ENCODE data around the gene TMEM174. TPM values are rescaled to one million over a fixed set of nuclear protein-coding genes. Genes with fewer than 3 reads are reported as not detected.

Gene TMEM174
- total RNA-seq, 2 experiments from 2014 or later, result 0.25 TPM; not detected in 1

GRCh38 chr5:73152411-73153388 is 20.3 kb upstream of the TMEM174 start:
- BruUV-seq (replicated peaks), result no TSS peak
- ChIA-PET POLR2A (interaction anchor here (0.7 to 1.7 kb wide), 6 partner anchors 9 to 31 kb away, joined by 3 to 9 read pairs (median 4); no protein-coding TSS in a partner anchor), CTCF (ENCODE audit: unreplicated experiment) (interaction anchor here (0.7 to 1.3 kb wide), 4 partner anchors 9 to 49 kb away, joined by 3 to 5 read pairs (median 4); no protein-coding TSS in a partner anchor)
- H3K4me3 ChIP-seq (ENCODE audit: low read depth, low read length, poor library complexity, severe bottlenecking), result no peak overlapping the region
- no peaks in the 10 kb centered on the region for H3K79me2 ChIP-seq (ENCODE audit: insufficient read depth, low read depth, low read length)
- H3K4me2 ChIP-seq (ENCODE audit: low read length), result peak overlapping the region; percentile 17; the same call in 1 of the 2 replicates
- H3K36me3 ChIP-seq (ENCODE audit: insufficient read depth, low read length), result no peaks in the 10 kb centered on the region
- H3K9me3 ChIP-seq (ENCODE audit: low read length), result no peaks in the 10 kb centered on the region
- intact Hi-C loops (cut with micrococcal nuclease; ENCODE audit: unreplicated experiment), result no loop called here
- H4K20me1 ChIP-seq (ENCODE audit: insufficient read depth, low read length), result no peaks in the 10 kb centered on the region
- no peaks in the 10 kb centered on the region for H3K9me2 ChIP-seq (ENCODE audit: insufficient read depth, low read length)
- no peak overlapping the region for H3K27ac ChIP-seq (ENCODE audit: low read depth, low read length, poor library complexity, severe bottlenecking)
- no peak for DNase-seq (ENCODE audit: low spot score)
- TF ChIP-seq EZH2phosphoT487 (IDR thresholded peaks at IDR 0.05; ENCODE audit: borderline replicate concordance, low read depth, low read length), result no peak
- peak; percentile 39 for TF ChIP-seq CTCF (conservative IDR thresholded peaks at IDR 0.05; ENCODE audit: low read length)
- 0 out of 2 replicates have a peak overlapping the region, but pooled peaks have one; percentile 8 for H2AFZ ChIP-seq (ENCODE audit: low read length)
- peaks cover 49% of the 10 kb centered on the region for H3K4me1 ChIP-seq (ENCODE audit: insufficient read depth, low read length, poor library complexity, severe bottlenecking)

DNA sequence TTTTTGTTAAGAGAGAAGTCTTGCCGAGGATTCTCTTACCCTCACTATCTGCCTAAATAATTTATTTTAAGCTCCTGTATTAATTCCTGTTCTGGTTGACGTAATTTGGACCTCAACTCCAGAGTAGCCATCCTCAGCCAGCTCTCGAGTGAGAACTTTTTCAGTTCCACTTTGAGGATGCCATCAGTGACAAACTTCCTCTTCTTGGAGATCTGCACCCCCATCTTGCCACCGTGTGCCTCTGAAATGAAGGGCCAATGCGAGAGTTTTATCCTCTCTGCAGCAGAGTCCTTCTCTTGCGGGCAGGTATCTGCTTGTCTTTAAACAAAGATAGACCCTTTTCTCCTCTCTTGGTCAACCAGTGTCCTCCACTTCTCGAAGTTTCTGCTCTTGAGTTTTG is 19.5 kb upstream of the TMEM174 start:
- no peak for TF ChIP-seq EZH2phosphoT487 (IDR thresholded peaks at IDR 0.05; ENCODE audit: borderline replicate concordance, low read depth, low read length)
- no peak for TF ChIP-seq CTCF (conservative IDR thresholded peaks at IDR 0.05; ENCODE audit: low read length)
- Histone ChIP-seq H3K9me3 (ENCODE audit: low read length) (no peaks in the 10 kb centered on the region), H3K4me2 (ENCODE audit: low read length) (peak overlapping the region; percentile 17), H3K79me2 (ENCODE audit: insufficient read depth, low read depth, low read length) (no peaks in the 10 kb centered on the region), H3K27ac (ENCODE audit: low read depth, low read length, poor library complexity, severe bottlenecking) (no peak overlapping the region), H4K20me1 (ENCODE audit: insufficient read depth, low read length) (no peaks in the 10 kb centered on the region), H3K36me3 (ENCODE audit: insufficient read depth, low read length) (no peaks in the 10 kb centered on the region), H3K4me1 (ENCODE audit: insufficient read depth, low read length, poor library complexity, severe bottlenecking) (peaks cover 58% of the 10 kb centered on the region), H3K9me2 (ENCODE audit: insufficient read depth, low read length) (no peaks in the 10 kb centered on the region), H2AFZ (ENCODE audit: low read length) (peak overlapping the region; percentile 8; the same call in 1 of the 2 replicates), H3K4me3 (ENCODE audit: low read depth, low read length, poor library complexity, severe bottlenecking) (no peak overlapping the region)
- intact Hi-C loops (cut with micrococcal nuclease; ENCODE audit: unreplicated experiment), result no loop called here
- ChIA-PET CTCF (ENCODE audit: unreplicated experiment) (interaction anchor here (0.7 to 1.3 kb wide), 3 partner anchors 10 to 48 kb away, joined by 3 to 4 read pairs (median 4); no protein-coding TSS in a partner anchor), POLR2A (interaction anchor here (0.8 to 1.7 kb wide), 5 partner anchors 8 to 32 kb away, joined by 3 to 9 read pairs (median 4); no protein-coding TSS in a partner anchor)
- BruUV-seq (replicated peaks), result no TSS peak
- peak; percentile 28 for DNase-seq (ENCODE audit: low spot score)

All from OCI-LY7 (cell line).